ENCODE results near the gene DNAH6. TPM values are rescaled to one million over a fixed set of nuclear protein-coding genes. Genes with fewer than 3 reads are reported as not detected.

The DNAH6 gene
- total and polyA plus RNA-seq, 8 donors = 1.3 to 6.2 (median 3.6) TPM

DNA sequence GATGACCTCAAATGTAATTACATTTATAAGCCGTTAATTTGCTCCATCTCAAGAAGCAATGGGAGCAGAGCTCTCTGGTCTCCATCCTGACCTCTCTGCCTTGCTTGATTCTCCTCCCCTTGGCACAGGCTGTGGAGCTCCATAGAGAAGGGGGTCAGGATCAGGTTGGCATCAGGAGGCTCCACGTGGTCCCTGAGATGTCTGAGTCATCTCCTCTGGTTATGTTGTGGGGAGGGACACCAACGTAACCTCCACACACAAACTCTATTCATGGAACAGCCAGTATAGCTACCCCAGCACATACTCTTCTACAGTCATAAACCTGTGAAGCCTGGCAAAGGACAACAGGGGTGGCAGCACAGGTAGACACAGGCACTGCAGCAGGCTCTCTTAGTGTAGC lies 335.6 kb downstream of the DNAH6 start:
- H3K4me1 ChIP-seq = peaks cover 0 to 5% of the 10 kb centered on the region in 2 donors
- no peak for DNase-seq
- H3K9me3 ChIP-seq = peaks cover 0 to 14% of the 10 kb centered on the region in 2 donors
- TF ChIP-seq, protein P1, sequence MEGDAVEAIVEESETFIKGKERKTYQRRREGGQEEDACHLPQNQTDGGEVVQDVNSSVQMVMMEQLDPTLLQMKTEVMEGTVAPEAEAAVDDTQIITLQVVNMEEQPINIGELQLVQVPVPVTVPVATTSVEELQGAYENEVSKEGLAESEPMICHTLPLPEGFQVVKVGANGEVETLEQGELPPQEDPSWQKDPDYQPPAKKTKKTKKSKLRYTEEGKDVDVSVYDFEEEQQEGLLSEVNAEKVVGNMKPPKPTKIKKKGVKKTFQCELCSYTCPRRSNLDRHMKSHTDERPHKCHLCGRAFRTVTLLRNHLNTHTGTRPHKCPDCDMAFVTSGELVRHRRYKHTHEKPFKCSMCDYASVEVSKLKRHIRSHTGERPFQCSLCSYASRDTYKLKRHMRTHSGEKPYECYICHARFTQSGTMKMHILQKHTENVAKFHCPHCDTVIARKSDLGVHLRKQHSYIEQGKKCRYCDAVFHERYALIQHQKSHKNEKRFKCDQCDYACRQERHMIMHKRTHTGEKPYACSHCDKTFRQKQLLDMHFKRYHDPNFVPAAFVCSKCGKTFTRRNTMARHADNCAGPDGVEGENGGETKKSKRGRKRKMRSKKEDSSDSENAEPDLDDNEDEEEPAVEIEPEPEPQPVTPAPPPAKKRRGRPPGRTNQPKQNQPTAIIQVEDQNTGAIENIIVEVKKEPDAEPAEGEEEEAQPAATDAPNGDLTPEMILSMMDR (IDR thresholded peaks at IDR 0.05) = no peak
- no peaks in the 10 kb centered on the region for H3K36me3 ChIP-seq
- no peak for ATAC-seq
- no peak overlapping the region for H3K27ac ChIP-seq
- no peak overlapping the region for H3K4me3 ChIP-seq
- intact Hi-C loops (cut with DNase I) = no loop called here
- H3K27me3 ChIP-seq = no peaks in the 10 kb centered on the region

DNA sequence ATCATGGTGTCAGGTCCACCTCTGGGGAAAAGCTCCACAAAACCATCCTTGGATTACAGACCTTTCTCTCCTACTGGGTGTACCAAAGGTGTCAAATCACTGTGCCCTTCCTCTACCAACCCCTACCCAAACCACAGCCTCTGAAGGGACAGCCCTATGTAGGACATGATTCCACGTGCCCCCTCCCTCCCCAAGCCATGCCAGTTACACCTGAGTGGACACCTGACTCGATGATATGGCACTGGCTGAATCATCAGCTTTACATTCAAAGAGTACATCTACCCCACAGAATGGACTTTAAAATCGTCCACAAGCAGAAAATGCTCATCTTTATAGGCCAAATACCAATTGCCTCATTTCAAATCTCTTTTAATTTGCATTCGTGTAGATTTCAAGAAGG lies 338.6 kb downstream of the DNAH6 start:
- H3K36me3 ChIP-seq = no peaks in the 10 kb centered on the region
- no peaks in the 10 kb centered on the region for H3K4me1 ChIP-seq
- ATAC-seq = no peak
- H3K9me3 ChIP-seq = peaks cover 0 to 14% of the 10 kb centered on the region in 2 donors
- intact Hi-C loops (cut with DNase I) = no loop called here
- H3K27me3 ChIP-seq = no peaks in the 10 kb centered on the region
- TF ChIP-seq, protein P1 (IDR thresholded peaks at IDR 0.05) = no peak
- no peak for DNase-seq
- no peak overlapping the region for H3K27ac ChIP-seq
- no peak overlapping the region for H3K4me3 ChIP-seq

DNA sequence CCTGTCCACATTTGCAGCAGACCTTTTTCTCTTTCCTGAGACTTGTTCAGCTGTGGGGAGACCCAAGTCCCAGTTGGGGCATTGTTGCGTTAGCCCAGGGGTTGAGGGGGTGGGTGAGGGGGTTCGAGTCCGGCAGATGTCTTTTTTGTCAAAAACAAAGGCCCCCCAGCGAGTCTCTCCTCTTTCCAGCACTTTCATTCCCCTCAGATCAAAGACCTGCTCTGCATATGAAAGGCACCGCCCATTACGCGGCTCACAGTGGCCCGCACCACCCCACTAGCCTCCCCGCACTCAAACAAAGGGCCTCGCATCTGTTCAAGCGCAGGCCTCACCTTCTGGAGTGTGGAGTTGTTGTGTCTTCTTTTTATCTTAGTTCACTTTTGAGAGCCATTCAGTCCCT lies 339.4 kb downstream of the DNAH6 start:
- DNase-seq (no peak), ATAC-seq (no peak)
- H3K27me3 ChIP-seq = no peaks in the 10 kb centered on the region
- intact Hi-C loops (cut with DNase I) = no loop called here
- H3K36me3 ChIP-seq = no peaks in the 10 kb centered on the region
- no peak overlapping the region for H3K27ac ChIP-seq
- TF ChIP-seq, protein P1 (IDR thresholded peaks at IDR 0.05) = no peak
- no peak overlapping the region for H3K4me3 ChIP-seq
- H3K4me1 ChIP-seq = no peaks in the 10 kb centered on the region
- peaks cover 0 to 14% of the 10 kb centered on the region in 2 donors for H3K9me3 ChIP-seq

DNA sequence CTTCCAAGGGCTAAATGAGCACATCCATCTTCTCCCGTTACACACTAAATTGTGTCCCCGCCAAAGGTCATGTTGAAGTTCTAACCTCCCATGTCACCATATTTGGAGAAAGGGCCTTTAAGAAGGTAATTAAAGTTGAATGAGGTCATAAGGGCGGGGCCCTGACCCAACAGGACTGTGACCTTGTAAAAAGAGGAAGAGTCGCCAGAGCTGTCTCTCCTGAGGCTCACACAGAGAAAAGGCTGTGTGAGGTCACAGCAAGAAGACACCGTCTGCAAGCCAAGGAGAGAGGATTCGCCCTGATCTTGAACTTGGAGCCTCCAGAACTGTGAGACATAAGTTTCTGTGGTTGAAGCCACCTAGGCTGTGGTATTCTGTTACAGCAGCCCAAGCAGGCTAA lies 340.5 kb downstream of the DNAH6 start:
- Histone ChIP-seq H3K4me3 (no peak overlapping the region), H3K4me1 (no peaks in the 10 kb centered on the region), H3K9me3 (peaks cover 0 to 14% of the 10 kb centered on the region in 2 donors), H3K36me3 (no peaks in the 10 kb centered on the region), H3K27me3 (no peaks in the 10 kb centered on the region), H3K27ac (no peak overlapping the region)
- DNase-seq (no peak), ATAC-seq (no peak)
- TF ChIP-seq, protein P1 (IDR thresholded peaks at IDR 0.05) = no peak
- intact Hi-C loops (cut with DNase I) = no loop called here

DNA sequence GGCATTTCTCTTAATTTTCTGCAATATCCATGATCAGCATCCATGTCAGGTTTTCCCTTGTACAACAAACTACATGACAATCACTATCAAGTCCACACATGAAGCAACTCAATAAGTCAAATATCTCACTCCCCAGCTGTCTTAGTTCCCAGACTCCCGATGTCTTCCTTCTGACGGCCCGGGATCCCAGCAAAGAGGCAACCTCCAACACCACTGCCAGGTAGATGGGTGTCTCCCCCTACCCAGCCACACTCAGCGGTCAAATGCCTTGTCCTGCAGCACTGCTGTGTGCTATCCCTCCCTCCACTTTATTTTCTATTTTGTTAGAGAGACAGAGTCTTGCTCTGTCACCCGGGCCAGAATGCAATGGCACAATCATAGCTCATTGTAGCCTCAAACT lies 341.3 kb downstream of the DNAH6 start:
- ATAC-seq = no peak
- intact Hi-C loops (cut with DNase I) = no loop called here
- no peak for DNase-seq
- no peaks in the 10 kb centered on the region for H3K27me3 ChIP-seq
- H3K36me3 ChIP-seq = no peaks in the 10 kb centered on the region
- TF ChIP-seq, protein P1 (IDR thresholded peaks at IDR 0.05) = no peak
- peaks cover 0 to 13% of the 10 kb centered on the region in 2 donors for H3K9me3 ChIP-seq
- H3K27ac ChIP-seq = no peak overlapping the region
- no peaks in the 10 kb centered on the region for H3K4me1 ChIP-seq
- H3K4me3 ChIP-seq = no peak overlapping the region

All from left lung (tissue), 10 donors.